Activated naive CD4-positive, alpha-beta T cell treated with anti-CD3 and anti-CD28 coated beads, Interleukin-2, amount 50 U/mL, for 24 hours (primary cell): Measurements from ENCODE around the gene TIMM44.

Source experiments
- H3K27ac Mint-ChIP-seq: one replicate; pipeline ENCODE4 v1.8.0; 2021; ENCODE audit warnings: mild to moderate bottlenecking, mixed read lengths
- H3K27me3 Mint-ChIP-seq: one replicate; pipeline ENCODE4 v1.8.0; 2021; ENCODE audit warnings: mixed read lengths
- H3K36me3 Mint-ChIP-seq: one replicate; pipeline ENCODE4 v1.8.0; 2021; ENCODE audit warnings: mixed read lengths
- H3K4me1 Mint-ChIP-seq: one replicate; pipeline ENCODE4 v1.8.0; 2021; ENCODE audit warnings: mixed read lengths
- H3K4me3 Mint-ChIP-seq: one replicate; pipeline ENCODE4 v1.8.0; 2021; ENCODE audit warnings: mild to moderate bottlenecking, mixed read lengths
- H3K9me3 Mint-ChIP-seq: one replicate; pipeline ENCODE4 v1.8.0; 2021; ENCODE audit warnings: mixed read lengths

Gene TIMM44

GRCh38 chr19:7926727-7927604 lies 16.5 kb downstream of the TIMM44 start:
- peak overlapping the region; percentile 63 for H3K4me3 Mint-ChIP-seq
- no peaks in the 10 kb centered on the region for H3K27me3 Mint-ChIP-seq
- no peaks in the 10 kb centered on the region for H3K36me3 Mint-ChIP-seq
- peak overlapping the region; percentile 85 for H3K27ac Mint-ChIP-seq
- H3K9me3 Mint-ChIP-seq: no peaks in the 10 kb centered on the region
- H3K4me1 Mint-ChIP-seq: peaks cover 21% of the 10 kb centered on the region

- Mint-ChIP-seq H3K9me3 (no peaks in the 10 kb centered on the region), H3K27ac (peak within 1 kb of the TSS; percentile 85), H3K36me3 (no peaks in the 10 kb centered on the region), H3K4me3 (peak within 1 kb of the TSS; percentile 74), H3K27me3 (no peaks in the 10 kb centered on the region), H3K4me1 (peaks cover 26% of the 10 kb centered on the region)
Observed at GRCh38 chr19:7926021-7926726, 17.3 kb downstream of the TIMM44 start, which contains the start of gene CTXN1. CTXN1 (minus strand) TSS chr19:7926135; CDS start chr19:7925538, 597 bp downstream.

GRCh38 chr19:7925171-7925851 lies 18.2 kb downstream of the TIMM44 start:
- Mint-ChIP-seq H3K9me3 (no peaks in the 10 kb centered on the region), H3K27me3 (no peaks in the 10 kb centered on the region), H3K27ac (no peak overlapping the region), H3K4me1 (peaks cover 31% of the 10 kb centered on the region), H3K4me3 (peak overlapping the region; percentile 74), H3K36me3 (no peaks in the 10 kb centered on the region)

DNA sequence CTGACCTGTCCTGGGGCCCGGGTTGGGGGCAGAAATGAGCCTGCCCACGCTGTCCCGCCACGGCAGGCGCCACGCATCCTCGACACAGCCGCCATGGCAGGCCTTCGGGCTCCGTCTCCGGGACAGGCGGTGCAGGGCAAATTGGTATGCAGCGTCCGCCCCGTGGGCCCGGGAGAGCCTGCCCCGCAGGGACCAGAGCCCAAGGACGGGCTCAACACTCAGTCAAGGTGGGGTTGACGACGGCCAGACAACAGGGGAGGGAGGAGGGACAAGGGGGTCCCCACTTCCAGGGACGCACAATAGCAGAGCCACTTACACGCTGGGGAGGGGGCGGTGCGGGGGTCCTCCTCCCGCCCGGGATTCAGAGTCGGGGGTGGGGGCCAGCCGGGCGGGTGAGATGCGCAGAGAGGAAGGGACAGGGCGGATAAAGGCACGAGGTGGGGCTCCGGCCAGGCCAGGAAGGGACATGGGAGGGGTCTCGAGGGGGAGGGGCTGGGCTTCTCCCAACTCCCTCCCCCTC lies 18.8 kb downstream of the TIMM44 start:
- Mint-ChIP-seq H3K27me3 (peaks cover 2% of the 10 kb centered on the region), H3K27ac (no peak overlapping the region), H3K9me3 (no peaks in the 10 kb centered on the region), H3K4me1 (peaks cover 36% of the 10 kb centered on the region), H3K36me3 (no peaks in the 10 kb centered on the region), H3K4me3 (no peak overlapping the region)

DNA sequence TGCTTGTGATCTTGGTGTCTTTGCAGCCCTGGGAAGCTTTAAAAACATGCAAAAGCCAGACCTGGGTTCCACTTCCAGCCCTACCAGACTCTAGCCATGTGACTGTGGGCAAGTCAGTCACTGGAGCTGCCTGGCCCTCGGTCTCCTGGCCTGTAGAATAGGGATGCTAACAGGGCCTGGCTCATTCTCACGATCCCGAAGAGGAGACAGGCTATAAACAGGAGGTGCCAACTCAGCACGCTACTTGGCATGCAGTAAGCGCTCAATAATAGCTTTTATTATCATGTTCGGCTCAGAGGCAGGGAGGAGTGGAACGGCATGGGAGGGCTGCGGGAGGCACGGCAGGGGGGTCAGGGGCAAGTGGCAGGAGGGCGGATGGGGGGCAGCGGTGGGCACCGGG lies 19.2 kb downstream of the TIMM44 start:
- peak overlapping the region; percentile 45 for H3K4me3 Mint-ChIP-seq
- H3K4me1 Mint-ChIP-seq: peaks cover 39% of the 10 kb centered on the region
- H3K27me3 Mint-ChIP-seq: peaks cover 3% of the 10 kb centered on the region
- H3K9me3 Mint-ChIP-seq: no peaks in the 10 kb centered on the region
- H3K27ac Mint-ChIP-seq: no peak overlapping the region
- no peaks in the 10 kb centered on the region for H3K36me3 Mint-ChIP-seq

GRCh38 chr19:7923295-7924191 lies 19.9 kb downstream of the TIMM44 start:
- no peaks in the 10 kb centered on the region for H3K9me3 Mint-ChIP-seq
- H3K27ac Mint-ChIP-seq: no peak overlapping the region
- peaks cover 4% of the 10 kb centered on the region for H3K27me3 Mint-ChIP-seq
- H3K4me1 Mint-ChIP-seq: peaks cover 33% of the 10 kb centered on the region
- no peaks in the 10 kb centered on the region for H3K36me3 Mint-ChIP-seq
- H3K4me3 Mint-ChIP-seq: no peak overlapping the region

- H3K4me1 Mint-ChIP-seq: peaks cover 35% of the 10 kb centered on the region
Observed at GRCh38 chr19:7922836-7923195, 20.6 kb downstream of the TIMM44 start.

DNA sequence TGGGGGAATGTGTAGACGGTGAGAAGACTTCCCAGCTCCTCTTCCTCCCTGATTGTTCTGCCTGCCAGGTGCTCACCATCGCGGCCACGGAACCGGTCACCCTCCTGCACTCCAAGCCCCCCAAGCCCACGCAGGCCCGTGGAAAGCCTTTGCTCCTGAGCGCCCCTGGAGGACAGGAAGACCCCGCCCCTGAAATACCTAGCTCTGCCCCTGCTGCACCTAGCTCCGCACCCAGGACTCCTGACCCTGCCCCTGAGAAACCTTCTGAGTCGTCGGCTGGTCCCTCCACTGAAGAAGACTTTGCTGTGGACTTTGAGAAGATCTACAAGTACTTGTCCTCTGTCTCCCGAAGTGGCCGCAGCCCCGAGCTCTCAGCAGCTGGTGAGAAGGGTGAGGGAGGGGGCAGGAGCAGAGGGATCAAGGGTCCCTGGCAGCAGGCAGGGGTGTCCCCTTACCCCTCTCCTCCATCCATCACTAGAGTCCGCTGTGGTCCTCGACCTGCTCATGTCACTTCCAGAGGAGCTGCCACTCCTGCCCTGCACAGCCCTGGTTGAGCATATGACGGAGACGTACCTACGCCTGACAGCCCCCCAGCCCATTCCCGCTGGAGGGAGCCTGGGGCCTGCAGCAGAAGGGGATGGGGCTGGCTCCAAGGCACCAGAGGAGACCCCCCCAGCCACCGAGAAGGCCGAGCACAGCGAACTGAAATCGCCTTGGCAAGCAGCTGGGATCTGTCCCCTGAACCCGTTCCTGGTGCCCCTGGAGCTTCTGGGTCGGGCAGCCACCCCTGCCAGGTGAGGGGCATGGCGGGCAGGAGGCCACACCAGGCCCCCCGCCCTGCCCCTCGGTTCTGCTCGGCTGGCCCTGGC lies 21.3 kb downstream of the TIMM44 start:
- no peaks in the 10 kb centered on the region for H3K36me3 Mint-ChIP-seq
- H3K27me3 Mint-ChIP-seq: peaks cover 8% of the 10 kb centered on the region
- peaks cover 36% of the 10 kb centered on the region for H3K4me1 Mint-ChIP-seq
- H3K4me3 Mint-ChIP-seq: peak overlapping the region; percentile 8
- H3K27ac Mint-ChIP-seq: no peak overlapping the region
- no peaks in the 10 kb centered on the region for H3K9me3 Mint-ChIP-seq

More at GRCh38 chr19:7922836-7923195, 20.6 kb downstream of the TIMM44 start:
- Mint-ChIP-seq H3K9me3 (no peaks in the 10 kb centered on the region), H3K36me3 (no peaks in the 10 kb centered on the region), H3K27me3 (peaks cover 8% of the 10 kb centered on the region), H3K4me3 (no peak overlapping the region), H3K27ac (no peak overlapping the region)

DNA sequence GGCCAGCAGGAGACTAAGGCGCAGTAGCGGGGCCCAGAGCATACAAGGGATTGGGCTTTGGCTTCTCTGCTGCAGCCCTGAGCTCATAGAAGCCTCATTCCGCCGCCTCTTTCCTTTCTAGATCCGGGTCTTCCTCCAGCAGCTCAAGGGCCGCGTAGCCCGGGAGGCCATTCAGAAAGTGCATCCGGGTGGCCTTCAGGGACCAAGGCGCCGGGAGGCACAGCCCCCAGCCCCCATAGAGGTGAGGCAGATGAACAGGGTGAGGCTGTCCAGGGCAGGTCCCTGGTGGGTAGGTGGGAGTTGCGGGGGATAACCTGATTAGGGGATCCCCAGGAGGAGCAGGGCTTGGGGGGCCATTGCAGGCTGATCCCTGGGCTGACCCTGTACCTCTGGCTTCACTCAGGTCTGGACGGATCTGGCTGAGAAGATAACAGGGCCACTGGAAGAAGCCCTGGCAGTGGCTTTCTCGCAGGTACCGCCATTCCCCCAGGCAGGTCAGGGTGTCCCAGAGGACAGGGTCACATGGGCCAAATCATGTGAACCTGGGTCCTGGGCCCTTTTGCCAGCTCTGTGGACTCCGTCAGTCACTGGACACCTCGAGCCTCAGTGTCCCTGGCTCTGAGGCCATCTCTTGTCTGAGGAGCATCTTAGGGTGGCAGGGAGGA lies 22.0 kb downstream of the TIMM44 start:
- Mint-ChIP-seq H3K4me1 (peaks cover 37% of the 10 kb centered on the region), H3K27me3 (peaks cover 8% of the 10 kb centered on the region), H3K27ac (peak overlapping the region; percentile 66), H3K36me3 (no peaks in the 10 kb centered on the region), H3K9me3 (no peaks in the 10 kb centered on the region), H3K4me3 (peak overlapping the region; percentile 89)

GRCh38 chr19:7920519-7921301 lies 22.8 kb downstream of the TIMM44 start:
- H3K27ac Mint-ChIP-seq: peak overlapping the region; percentile 66
- no peaks in the 10 kb centered on the region for H3K36me3 Mint-ChIP-seq

GRCh38 chr19:7919610-7920518 lies 23.6 kb downstream of the TIMM44 start, which contains the start of gene SNAPC2:
SNAPC2 (plus strand) TSS chr19:7920338; CDS start chr19:7920367, 29 bp downstream.
- Mint-ChIP-seq H3K4me1 (peaks cover 35% of the 10 kb centered on the region), H3K36me3 (no peaks in the 10 kb centered on the region), H3K4me3 (peak within 1 kb of the TSS; percentile 89), H3K27me3 (peaks cover 15% of the 10 kb centered on the region), H3K9me3 (no peaks in the 10 kb centered on the region), H3K27ac (peak within 1 kb of the TSS; percentile 66)

More at GRCh38 chr19:7920519-7921301, 22.8 kb downstream of the TIMM44 start:
- peaks cover 35% of the 10 kb centered on the region for H3K4me1 Mint-ChIP-seq
- H3K4me3 Mint-ChIP-seq: peak overlapping the region; percentile 89
- H3K27me3 Mint-ChIP-seq: peaks cover 11% of the 10 kb centered on the region
- no peaks in the 10 kb centered on the region for H3K9me3 Mint-ChIP-seq
